HG03097 (cell line): ENCODE results near the gene FNBP1.
"Not testable (repeated sequence)": the region's sequence is repeated elsewhere in the genome, so short reads cannot be mapped to it uniquely, and the experiment has no call there.

Source experiments
- ATAC-seq: cut with Tn5 transposase; IDR thresholded peaks from one replicate; pipeline ENCODE4 v1.9.1; 2021; ENCODE audit not compliant: unreplicated experiment, low FRiP score

Gene FNBP1

DNA sequence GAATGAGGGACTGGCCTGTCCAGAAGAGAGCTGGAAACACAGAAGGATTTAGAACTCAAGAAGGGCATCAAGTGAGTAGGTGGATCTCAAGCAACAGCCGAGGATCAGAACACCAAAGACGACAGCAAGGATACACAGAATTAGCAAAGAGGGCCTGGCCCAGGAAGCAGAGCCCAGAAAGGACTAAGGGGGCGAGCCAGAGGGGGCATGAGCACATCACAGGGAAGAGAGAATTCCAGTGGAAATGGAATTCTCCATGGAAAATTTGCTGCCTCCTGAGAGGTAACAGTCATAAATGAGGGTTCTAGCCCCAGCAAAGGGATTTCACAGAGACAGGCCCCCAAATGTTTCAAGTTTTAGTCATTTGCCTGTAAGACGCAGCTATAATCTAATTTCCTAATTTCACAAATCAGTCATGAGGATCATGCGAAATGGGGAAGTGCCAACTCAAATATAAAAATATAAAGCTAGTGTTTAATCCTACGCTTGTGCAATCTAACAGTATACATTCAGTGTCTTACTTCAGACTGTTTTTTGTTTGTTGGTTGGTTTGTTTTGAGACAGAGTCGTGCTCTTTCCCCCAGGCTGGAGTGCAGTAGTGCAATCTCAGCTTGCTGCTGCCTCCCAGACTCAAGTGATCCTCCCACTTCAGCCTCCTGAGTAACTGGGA lies 46.7 kb downstream of the FNBP1 start:
- no peak for ATAC-seq

DNA sequence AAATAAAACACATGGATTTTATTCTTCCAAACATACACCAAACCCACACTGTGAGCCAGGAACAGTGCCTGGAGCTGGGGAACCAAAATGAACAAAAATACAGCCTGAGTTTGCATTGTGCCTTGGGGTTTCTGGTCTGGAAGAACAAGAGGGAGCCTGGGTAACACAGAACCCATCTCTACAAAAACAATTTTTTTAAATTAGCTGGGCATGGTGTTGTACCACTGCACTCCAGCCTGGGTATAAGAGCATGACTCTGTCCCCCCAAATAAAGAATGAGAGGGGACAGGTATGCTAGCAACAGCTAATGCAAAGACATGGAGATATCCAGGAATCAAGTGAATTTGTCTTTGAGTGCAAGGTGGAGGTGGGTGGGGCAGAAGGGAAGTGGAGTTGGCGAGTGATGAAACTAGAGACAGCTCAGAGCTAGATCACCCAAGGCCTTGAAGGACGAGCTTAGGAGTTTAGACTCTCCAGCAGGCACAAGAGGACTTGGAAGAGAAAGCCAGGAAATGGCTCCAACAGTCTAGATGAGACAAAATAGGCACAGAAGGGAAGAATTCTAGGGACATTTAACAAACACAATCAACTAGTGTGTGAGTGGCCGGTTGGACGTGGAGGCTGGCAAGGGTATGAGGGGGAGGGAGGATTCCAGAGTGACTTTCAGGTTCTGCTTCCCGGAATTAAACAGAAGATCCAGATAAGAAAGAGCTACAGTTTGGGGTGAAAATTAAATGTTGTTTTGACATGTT lies 47.4 kb downstream of the FNBP1 start:
- no peak for ATAC-seq

GRCh38 chr9:129994882-129995281 lies 48.1 kb downstream of the FNBP1 start:
- no peak for ATAC-seq

DNA sequence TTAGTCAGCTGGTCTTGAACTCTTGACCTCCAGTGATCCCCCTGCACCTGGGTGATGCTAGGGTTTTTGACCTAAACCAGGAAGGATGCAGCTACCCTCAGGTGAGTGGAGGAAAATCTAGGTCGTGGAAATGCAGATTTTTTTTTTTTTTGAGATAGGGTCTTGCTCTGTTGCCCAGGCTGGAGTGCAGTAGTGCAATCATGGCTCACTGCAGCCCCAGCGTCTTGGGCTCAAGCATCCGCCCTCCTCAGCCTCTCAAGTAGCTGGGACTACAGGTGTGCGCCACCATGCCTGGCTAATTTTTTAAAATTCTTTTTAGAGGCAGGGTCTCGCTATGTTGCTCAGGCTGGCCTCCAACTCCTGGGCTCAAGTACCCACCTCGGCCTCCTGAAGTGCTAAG lies 51.9 kb downstream of the FNBP1 start:
- ATAC-seq, result not testable (repeated sequence)

DNA sequence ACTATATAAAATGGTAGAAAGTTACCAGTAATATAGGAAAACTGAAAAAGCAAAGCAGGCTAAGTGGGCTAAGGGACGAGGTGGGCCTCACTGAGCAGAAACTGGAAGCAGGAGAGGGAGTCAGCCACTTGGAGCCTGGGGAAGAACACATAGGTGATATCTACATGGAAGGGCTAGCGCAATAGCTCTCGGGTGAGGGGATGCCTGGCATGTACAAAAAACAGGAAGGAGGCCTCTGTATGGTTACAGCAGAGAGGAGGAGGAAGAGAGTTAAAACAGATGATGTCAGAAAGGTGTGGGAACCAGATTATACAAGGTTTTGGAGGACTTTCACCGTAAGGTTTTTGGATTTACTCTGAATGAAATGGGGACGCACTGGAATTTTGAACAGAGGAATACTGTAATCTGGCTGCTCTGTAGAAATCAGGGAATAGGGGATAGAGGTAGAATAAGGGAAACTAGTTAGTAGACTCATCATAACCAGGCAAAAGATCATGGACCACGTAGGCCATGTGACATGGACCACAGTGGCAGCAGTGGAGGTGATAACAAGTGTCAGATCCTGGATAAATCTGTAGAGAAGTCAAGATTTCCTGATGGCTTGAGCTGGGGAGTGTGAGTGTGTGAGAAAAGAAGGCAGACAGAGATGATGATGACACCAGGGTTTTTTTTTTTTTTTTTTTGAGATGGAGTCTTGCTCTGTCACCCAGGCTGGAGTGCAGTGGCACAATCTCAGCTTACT lies 52.5 kb downstream of the FNBP1 start:
- no peak for ATAC-seq

- ATAC-seq, result no peak
Measured at GRCh38 chr9:129989740-129990139, 53.2 kb downstream of the FNBP1 start.

GRCh38 chr9:129989362-129989708 lies 53.7 kb downstream of the FNBP1 start:
- ATAC-seq, result no peak

GRCh38 chr9:129988607-129989361 lies 54.2 kb downstream of the FNBP1 start:
- peak; percentile 69 for ATAC-seq

GRCh38 chr9:129987941-129988340 lies 55.0 kb downstream of the FNBP1 start:
- no peak for ATAC-seq

DNA sequence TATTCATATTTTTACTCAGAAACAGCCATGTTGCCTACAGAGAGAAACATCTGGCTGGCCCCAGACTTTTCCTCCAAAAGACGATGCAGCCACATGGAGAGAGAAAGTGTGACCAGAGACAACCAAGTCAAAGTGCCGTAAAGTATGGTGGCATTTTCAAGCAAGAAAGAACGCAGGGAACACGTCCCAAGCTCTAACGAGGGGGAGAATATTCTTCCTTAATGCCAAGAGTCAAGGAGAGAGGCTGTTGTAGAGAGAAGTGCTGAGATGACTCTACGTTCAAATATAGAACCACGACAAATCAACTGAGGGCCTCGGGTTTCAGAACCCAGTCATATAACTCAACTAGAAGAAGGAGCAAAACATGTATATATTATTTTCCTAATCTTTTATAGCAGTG lies 55.9 kb downstream of the FNBP1 start:
- ATAC-seq, result no peak

GRCh38 chr9:129984589-129984988 lies 58.4 kb downstream of the FNBP1 start:
- not testable (repeated sequence) for ATAC-seq

DNA sequence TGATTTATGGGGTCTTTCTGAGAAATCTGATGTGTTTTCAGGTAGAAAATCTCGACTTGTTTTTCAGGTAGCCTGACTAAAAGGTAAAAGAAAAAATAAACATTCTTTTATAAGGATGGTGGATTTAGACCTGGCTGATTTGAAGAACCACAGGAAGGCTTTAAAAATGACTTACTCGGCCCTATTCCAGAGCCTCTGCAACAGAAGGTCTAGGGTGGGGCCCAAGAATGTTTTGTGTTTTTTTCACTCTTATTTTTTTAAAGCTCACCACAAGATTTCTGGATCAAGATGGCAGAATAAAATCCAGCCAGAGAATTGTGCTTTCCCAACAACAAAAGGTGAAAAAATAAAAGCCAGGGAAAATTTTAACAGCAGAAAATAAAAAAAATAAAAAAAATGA lies 59.1 kb downstream of the FNBP1 start:
- no peak for ATAC-seq

- no peak for ATAC-seq
Measured at GRCh38 chr9:129981180-129981907, 61.6 kb downstream of the FNBP1 start.

DNA sequence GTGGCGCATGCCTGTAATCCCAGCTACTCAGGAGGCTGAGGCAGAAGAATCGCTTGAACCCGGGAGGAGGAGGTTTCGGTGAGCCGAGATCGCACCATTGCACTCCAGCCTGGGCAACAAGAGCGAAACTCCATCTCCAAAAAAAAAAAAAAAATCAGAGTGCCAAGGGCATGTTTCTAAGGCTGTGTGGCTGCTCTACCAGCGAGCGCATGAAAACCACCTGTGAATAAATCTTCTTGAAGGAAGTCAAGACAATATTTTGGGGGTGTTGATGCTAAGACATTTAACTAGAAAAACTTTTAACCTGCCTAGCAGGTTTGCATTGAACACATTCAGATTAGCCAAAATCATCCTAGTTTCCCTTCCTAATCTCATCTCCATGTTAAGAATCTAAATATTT lies 62.8 kb downstream of the FNBP1 start:
- ATAC-seq, result not testable (repeated sequence)

DNA sequence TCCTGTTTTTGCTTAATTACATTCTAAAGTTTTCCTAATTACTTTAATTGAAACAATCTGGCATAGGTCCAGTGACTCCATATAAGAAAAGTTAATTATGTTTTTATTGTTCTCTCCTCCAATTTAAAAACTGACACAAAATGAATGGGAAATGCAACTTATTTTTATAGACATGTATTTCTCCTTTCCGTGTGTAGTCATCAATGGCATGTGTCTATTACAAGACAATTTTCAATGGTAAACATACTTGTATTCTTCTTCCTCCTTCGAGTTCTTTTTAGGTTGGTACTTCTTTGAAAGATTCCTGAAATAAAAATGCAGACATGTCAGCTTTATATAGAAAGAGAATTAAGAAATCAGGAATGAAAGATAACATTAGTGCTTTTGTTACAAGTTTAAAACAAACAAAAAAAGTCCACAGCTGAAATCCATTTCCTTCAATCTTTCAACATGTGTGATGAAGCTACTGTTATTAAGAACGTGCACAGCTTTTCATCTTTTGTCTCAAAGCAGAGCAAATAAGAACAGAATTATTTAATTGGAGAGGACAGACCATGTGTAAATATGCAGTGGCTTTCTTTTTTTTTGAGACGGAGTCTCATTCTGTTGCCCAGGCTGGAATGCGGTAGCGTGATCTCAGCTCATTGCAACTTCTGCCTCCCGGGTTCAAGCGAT lies 63.8 kb downstream of the FNBP1 start:
- ATAC-seq, result no peak

DNA sequence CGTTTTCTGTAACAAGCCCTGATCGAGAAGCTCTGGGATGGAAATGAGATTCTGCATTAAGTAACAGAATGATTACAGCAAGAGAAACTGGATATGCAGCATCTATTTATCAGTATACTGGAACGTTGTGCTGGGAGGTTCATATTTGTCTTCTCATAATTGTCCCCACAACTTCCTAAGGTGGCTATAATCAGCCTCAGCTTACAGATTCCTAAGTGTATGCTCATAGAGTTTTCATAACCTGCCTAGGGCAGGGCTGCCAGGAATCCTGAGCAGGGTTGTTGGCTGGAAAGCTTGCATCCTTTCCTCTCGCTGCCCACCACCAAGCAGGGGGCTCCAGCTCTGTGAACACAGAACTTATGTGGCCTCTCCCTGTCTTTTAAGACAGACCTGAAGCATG lies 70.2 kb downstream of the FNBP1 start:
- no peak for ATAC-seq

DNA sequence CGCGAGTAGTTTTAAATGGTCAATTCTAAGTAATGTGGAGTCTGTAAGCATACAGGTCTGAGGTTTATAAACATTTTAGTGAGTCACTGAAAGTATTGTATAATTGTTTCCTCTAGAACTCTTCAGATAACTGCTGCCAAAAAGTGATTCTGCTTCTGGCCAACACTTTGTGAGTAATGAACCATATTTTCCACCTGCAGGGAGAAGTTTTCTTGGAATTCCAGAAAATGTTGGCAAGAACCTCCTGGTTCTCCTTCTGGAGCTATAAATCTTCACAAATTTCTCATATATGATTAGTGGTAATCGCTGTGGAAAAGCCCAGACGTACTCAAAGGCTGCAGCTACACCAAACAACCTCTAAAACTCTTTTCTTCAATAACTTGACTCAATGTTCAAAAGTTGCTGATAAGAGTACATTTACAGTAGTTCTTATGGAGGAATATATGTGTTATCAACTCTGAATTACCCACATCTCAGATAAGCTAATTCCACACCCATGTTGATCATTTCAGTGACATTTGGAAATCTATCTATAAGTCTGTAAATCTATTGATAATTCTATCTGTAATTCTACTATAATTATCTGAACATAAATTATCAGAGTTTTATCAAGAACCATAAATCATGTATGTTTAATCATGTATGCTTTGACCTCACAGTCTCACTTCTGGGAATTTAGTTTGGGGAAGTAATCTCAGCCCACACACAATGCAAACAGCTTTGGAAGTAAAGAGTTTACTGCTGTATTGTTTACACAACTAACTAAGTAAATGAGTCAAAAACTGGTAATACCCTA lies 74.1 kb downstream of the FNBP1 start:
- ATAC-seq, result no peak

- no peak for ATAC-seq
Measured at GRCh38 chr9:129964901-129965734, 77.9 kb downstream of the FNBP1 start.
